C4-2B (cell line): ENCODE measurements around the gene C4orf50.
A peak's percentile ranks its signal among the peaks of the same experiment; 100 is the strongest.

Experiments
- H3K27ac ChIP-seq: fragments of 450-650 bp; 2 replicates; pipeline ENCODE4 v1.5.1; 2017
- ZFX ChIP-seq: fragments of 450-650 bp; IDR thresholded peaks from 2 replicates; pipeline ENCODE4 v1.6.1; 2017
- TF ChIP-seq, protein P1 (sequence below): fragments of 450-650 bp; conservative IDR thresholded peaks from 2 replicates; pipeline ENCODE4 v1.5.1; 2017; ENCODE audit warnings: mild to moderate bottlenecking

The C4orf50 gene

DNA sequence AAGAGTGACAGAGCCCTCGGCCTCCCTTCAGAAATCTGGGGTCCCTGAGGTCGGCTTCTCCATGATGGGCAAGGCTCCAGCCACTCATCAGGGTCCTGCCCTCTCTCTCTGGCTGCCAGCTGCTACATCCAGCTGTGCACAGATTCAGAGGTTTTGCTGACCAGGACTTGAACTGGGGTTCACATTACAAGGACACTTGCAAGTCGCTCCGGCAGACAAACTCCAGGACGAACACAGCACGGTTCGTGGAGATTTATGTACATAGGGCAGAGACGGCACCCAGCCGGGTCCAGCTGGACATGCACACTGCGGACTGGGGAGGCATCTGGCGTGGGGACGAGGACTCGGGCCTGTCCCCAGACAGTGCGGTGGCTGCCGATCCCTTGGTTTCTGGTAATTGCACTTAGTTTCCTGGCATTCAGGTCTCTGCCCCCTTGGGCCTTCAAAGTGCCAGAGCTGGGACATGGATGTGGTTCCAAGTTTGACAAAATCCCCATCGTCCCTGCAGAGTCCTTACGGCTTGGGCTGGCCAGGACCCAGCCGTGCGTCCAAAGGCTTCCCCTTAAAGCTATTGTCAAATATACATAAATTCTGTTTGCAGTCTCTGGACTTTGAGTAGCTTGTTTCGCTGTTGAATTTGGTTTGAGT is 6.2 kb upstream of the C4orf50 start:
- H3K27ac ChIP-seq, result no peak overlapping the region
- TF ChIP-seq ZFX, result no peak
- TF ChIP-seq, protein P1, sequence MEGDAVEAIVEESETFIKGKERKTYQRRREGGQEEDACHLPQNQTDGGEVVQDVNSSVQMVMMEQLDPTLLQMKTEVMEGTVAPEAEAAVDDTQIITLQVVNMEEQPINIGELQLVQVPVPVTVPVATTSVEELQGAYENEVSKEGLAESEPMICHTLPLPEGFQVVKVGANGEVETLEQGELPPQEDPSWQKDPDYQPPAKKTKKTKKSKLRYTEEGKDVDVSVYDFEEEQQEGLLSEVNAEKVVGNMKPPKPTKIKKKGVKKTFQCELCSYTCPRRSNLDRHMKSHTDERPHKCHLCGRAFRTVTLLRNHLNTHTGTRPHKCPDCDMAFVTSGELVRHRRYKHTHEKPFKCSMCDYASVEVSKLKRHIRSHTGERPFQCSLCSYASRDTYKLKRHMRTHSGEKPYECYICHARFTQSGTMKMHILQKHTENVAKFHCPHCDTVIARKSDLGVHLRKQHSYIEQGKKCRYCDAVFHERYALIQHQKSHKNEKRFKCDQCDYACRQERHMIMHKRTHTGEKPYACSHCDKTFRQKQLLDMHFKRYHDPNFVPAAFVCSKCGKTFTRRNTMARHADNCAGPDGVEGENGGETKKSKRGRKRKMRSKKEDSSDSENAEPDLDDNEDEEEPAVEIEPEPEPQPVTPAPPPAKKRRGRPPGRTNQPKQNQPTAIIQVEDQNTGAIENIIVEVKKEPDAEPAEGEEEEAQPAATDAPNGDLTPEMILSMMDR, result no peak

DNA sequence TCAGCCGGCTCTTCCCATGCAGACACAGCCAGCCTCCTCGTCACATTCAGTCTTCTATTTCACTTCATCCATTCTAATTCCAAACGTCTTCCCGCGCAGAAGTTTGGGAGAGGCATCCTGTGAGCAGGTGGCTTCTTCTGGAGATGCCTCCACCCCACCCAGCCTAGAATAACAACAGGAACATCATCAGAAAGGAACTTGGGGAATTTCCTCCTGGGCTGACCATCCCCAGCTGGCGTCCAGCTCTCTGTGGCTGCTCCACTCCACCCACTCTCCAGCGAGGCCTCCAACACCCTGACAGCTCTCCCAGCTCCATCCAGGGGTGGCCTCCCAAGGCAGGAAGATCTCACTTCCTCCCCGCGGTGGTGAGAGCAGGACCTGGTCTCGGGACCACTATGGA is 5.5 kb upstream of the C4orf50 start:
- no peak for TF ChIP-seq ZFX
- TF ChIP-seq, protein P1, result no peak

DNA sequence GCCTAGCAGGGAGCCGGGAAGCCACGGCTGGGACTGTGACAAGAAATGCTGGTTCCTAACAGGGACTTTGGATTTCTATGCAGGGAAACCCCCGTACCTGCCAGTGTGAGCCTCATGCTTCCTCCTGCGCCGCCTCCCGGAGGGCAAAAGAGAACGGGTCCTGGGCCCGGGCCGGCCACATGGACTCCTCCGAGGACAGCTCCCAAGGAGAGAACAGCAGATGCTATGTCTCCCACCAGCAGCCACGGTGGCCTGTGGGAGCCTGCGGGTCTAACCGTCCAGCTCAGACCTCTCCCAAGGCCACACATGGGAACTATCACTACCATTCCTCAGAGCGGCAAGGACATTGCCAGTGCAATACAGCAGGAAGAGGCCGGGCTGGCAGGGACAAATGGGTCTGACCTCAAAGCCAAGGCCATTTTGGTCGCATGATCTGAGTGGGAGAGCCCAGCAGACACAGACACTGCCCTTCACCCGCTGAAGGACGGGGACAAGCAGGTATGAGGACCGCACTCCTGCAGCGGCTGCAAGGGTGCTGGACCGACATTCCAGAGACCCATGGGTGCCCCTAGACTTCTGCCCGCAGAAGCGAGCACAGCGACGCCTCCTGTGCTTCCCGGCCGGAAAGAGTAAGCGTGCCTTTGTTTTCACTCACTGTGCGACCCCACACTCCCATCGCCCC is 4.5 kb upstream of the C4orf50 start:
- no peak overlapping the region for H3K27ac ChIP-seq
- TF ChIP-seq ZFX, result no peak
- TF ChIP-seq, protein P1, result no peak

More for the DNA sequence above, 5.5 kb upstream of the C4orf50 start:
- no peak overlapping the region for H3K27ac ChIP-seq

DNA sequence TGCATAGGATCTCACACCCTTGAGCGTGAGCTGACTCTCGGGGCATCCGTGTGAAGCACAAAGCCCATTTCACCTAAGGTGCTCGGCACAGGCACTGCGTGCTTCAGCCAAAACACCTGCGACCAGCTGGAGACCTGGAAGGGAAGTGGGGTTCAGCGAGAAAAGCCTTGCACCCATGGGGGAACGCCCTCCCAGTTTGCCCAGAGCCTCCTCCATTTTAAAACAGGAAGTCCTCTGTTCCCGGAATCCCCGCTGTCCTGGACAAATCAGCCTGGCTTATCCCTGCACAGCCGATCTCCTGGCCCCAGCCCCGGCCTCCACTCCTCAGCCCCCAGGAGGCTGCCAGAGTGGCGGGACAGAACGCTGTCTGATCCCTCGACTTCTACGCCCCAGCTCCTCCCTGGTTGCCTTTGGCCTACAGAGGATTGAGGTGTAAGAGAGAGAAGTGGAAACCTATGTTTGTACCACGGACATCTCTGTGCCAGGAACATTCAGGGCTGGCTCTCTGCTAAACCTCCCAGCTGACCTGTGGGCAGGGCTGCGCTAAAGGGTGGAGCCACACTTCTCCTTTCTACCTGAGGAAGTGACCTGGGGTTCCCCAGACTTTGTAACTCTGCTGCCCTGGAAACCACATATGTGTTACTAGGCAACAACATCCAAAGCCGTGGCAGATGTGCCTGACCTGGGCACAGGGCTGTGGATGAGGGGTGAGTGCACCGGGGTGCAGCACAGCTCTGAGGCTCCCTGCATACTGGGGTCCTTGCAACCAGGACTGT is 3.8 kb upstream of the C4orf50 start:
- TF ChIP-seq ZFX, result no peak
- TF ChIP-seq, protein P1, result no peak
- H3K27ac ChIP-seq, result no peak overlapping the region

DNA sequence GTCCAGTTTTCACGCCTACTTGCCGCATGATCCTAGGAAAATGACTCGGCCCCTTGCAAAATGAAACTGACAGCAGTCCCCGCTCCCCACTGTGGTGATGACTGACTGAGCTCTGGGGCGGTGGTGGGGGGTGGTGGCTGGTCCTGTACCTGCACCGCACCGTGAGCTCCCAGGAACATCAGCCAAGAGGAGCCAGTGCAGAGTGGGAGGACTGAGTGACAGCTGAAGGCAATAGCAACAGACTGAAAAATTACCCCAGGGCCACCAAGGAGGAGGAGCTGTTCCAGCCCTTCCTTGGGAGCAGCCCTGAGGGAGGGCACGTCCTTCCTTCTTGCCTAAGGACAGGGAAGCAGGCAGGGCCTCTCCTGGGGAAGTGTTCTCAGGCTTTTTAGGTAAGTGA is 2.4 kb upstream of the C4orf50 start:
- TF ChIP-seq, protein P1, result no peak
- no peak for TF ChIP-seq ZFX
- H3K27ac ChIP-seq, result no peak overlapping the region

DNA sequence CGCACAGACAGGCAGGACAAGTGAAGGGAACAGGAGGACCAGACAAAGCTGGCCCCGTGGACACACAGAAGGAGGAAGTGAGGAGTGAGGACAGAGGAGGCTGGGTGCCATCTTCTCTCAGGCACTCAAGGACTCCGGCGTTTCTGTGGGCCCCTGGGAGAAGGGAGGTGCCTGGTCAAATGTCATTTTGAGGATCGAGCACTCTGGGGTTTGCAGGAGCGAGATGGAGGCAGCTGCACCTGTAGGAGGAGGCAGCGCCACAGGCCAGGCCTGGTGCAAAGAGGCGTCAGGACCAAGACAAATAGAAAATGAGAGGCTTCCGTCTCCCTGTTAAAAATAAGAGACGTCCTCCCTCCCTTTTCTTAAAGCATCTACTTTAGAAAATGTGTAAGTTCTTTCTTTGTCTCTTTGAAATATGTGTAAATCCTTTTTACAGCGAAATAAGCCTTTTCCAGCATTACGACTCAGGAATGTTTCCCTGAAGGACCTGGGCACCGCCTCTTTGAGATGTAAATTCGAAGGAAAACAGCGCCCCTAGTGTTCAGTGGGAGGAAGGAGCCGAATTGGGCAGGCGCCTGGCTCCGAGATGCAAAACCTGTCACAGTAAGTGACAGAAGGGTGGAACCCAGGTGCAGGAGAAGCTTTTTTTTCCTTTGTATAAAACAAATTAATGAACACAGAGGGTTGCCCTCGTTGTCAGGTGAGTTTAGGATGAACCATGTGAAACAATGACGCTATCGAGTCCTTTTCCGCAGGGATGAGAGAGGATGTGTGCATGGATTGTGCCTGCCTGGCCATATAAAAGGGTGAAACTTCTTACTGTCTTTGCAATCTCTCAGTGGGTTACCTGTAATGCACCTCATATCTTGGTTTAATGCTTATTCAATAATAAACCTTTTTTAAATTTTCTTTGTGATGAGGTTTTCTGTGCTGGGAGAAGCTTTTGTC is 1.4 kb upstream of the C4orf50 start:
- H3K27ac ChIP-seq, result no peak overlapping the region
- TF ChIP-seq ZFX, result no peak
- TF ChIP-seq, protein P1, result peak; percentile 91
